Suppressor macrophage treated with lipopolysaccharide for 1 hour (primary cell): ENCODE results near the gene KCTD3.

Experiments
- DNase-seq, 3 donors: peaks; one replicate each; pipeline ENCODE4 v3.0.0-alpha.2; 2020 to 2022

KCTD3 gene

GRCh38 chr1:215557504-215557903, 9.6 kb upstream of the KCTD3 start:
- no peak for DNase-seq

GRCh38 chr1:215557992-215558626, 9.0 kb upstream of the KCTD3 start:
- no peak for DNase-seq

- DNase-seq: peak; percentile 36 to 67 (median 54)
These were observed 591 bp downstream of the KCTD3 start for GRCh38 chr1:215567491-215568298.

GRCh38 chr1:215568299-215568692, 1.2 kb downstream of the KCTD3 start:
- peak; percentile 51 to 76 (median 56) for DNase-seq

- DNase-seq: no peak
These were observed 3.1 kb downstream of the KCTD3 start for GRCh38 chr1:215569986-215570824.

GRCh38 chr1:215581896-215582295, 14.8 kb downstream of the KCTD3 start:
- DNase-seq: no peak

- no peak for DNase-seq
These were observed 16.2 kb downstream of the KCTD3 start for GRCh38 chr1:215583185-215583749.

GRCh38 chr1:215584389-215584788, 17.3 kb downstream of the KCTD3 start:
- DNase-seq: no peak

GRCh38 chr1:215589650-215590435, 22.7 kb downstream of the KCTD3 start:
- no peak for DNase-seq

GRCh38 chr1:215590779-215591491, 23.8 kb downstream of the KCTD3 start:
- DNase-seq: no peak

GRCh38 chr1:215594640-215595039, 27.5 kb downstream of the KCTD3 start:
- DNase-seq: no peak

- DNase-seq: peak in 2 of 3 donors; percentile 4 to 15
These were observed 28.1 kb downstream of the KCTD3 start for GRCh38 chr1:215595231-215595630.

- no peak for DNase-seq
These were observed 30.9 kb downstream of the KCTD3 start for GRCh38 chr1:215597961-215598360.

GRCh38 chr1:215599418-215600074, 32.4 kb downstream of the KCTD3 start:
- no peak for DNase-seq

- no peak for DNase-seq
These were observed 33.2 kb downstream of the KCTD3 start for GRCh38 chr1:215600258-215600792.

- DNase-seq: no peak
These were observed 33.8 kb downstream of the KCTD3 start for GRCh38 chr1:215600867-215601266.

GRCh38 chr1:215601276-215601675, 34.2 kb downstream of the KCTD3 start:
- no peak for DNase-seq

- DNase-seq: no peak
These were observed 36.2 kb downstream of the KCTD3 start for GRCh38 chr1:215603319-215603718.

- no peak for DNase-seq
These were observed 38.0 kb downstream of the KCTD3 start for GRCh38 chr1:215605011-215605621.

GRCh38 chr1:215606036-215606435, 38.9 kb downstream of the KCTD3 start:
- DNase-seq: no peak
